CD4-positive, alpha-beta T cell (primary cell): ENCODE data around the gene DDX4. TPM values are rescaled to one million over a fixed set of nuclear protein-coding genes. Genes with fewer than 3 reads are reported as not detected.

Experiments
- ATAC-seq: fragments of 200-7000 bp; cut with Tn5 transposase; one replicate; pipeline ENCODE4 v1.10.0; 2022; ENCODE audit warnings: mild to moderate bottlenecking; ENCODE audit not compliant: poor library complexity
- CTCF ChIA-PET: fragments of 350-600 bp; sonication (Branson Sonifier 250); formaldehyde crosslinking; loops from one replicate; lab custom pipeline; 2021; ENCODE audit warnings: antibody characterized with exemption, inconsistent platforms; lab: Charles Lee
- POLR2A ChIA-PET: fragments of 350-600 bp; sonication (Branson Sonifier 250); formaldehyde crosslinking; loops from one replicate; lab custom pipeline; 2021; ENCODE audit warnings: antibody characterized with exemption, inconsistent platforms; lab: Charles Lee
- DNase-seq, 14 experiments: peaks; one replicate each; pipeline ENCODE4 v3.0.0-alpha.2; 2013 to 2020; ENCODE audit warnings: mixed read lengths in 2 of 14
- H3K27ac ChIP-seq, 2 donors: one replicate each; pipeline versions ENCODE4 v1.5.1 to v1.7.0; 2013; ENCODE audit warnings: low read length in 2 of 2, low read depth in 1 of 2, mild to moderate bottlenecking in 1 of 2
- H3K27me3 ChIP-seq, 2 experiments: 1 replicate in 1 of 2; 2 replicates in 1 of 2; pipeline versions ENCODE4 v1.6.1 to v1.7.0; 2013; ENCODE audit warnings: low read length in 2 of 2, control low read depth in 1 of 2, mild to moderate bottlenecking in 1 of 2, moderate library complexity in 1 of 2; ENCODE audit not compliant: insufficient read depth in 2 of 2, control insufficient read depth in 1 of 2
- H3K36me3 ChIP-seq: one replicate; pipeline ENCODE4 v1.6.1; 2013; ENCODE audit warnings: low read length, control low read depth; ENCODE audit not compliant: insufficient read depth
- H3K4me1 ChIP-seq: one replicate; pipeline ENCODE4 v1.6.1; 2013; ENCODE audit warnings: low read length, control low read depth; ENCODE audit not compliant: insufficient read depth
- H3K4me3 ChIP-seq: one replicate; pipeline ENCODE4 v1.5.1; 2013; ENCODE audit warnings: mild to moderate bottlenecking, low read length, moderate library complexity
- H3K9me3 ChIP-seq, 2 experiments: 1 replicate in 1 of 2; 2 replicates in 1 of 2; pipeline versions ENCODE4 v1.6.1 to v1.7.0; 2013; ENCODE audit warnings: low read length in 2 of 2, mild to moderate bottlenecking in 2 of 2, control low read depth in 1 of 2, moderate library complexity in 1 of 2; ENCODE audit not compliant: control insufficient read depth in 1 of 2, insufficient read depth in 1 of 2
- H3K27ac Mint-ChIP-seq: one replicate; pipeline ENCODE4 v1.8.0; 2020; ENCODE audit warnings: mixed read lengths
- H3K27me3 Mint-ChIP-seq: one replicate; pipeline ENCODE4 v1.8.0; 2021; ENCODE audit warnings: mixed read lengths
- H3K36me3 Mint-ChIP-seq: one replicate; pipeline ENCODE4 v1.8.0; 2021; ENCODE audit warnings: low read depth, mixed read lengths
- H3K4me1 Mint-ChIP-seq: one replicate; pipeline ENCODE4 v1.8.0; 2021; ENCODE audit warnings: low read depth, mixed read lengths
- H3K4me3 Mint-ChIP-seq: one replicate; pipeline ENCODE4 v1.8.0; 2020; ENCODE audit warnings: mild to moderate bottlenecking, mixed read lengths
- H3K9me3 Mint-ChIP-seq: one replicate; pipeline ENCODE4 v1.8.0; 2020; ENCODE audit warnings: mixed read lengths
- intact Hi-C, 2 experiments: fragments of 100-400 bp; cut with DNase I in 1 of 2; cut with micrococcal nuclease in 1 of 2; formaldehyde crosslinking; loops; one replicate each; pipeline versions ENCODE4 v1.15.1 to v1.9.0; 2023 to 2025; cut with DNase I, micrococcal nuclease
- total RNA-seq, 174 experiments: library from RNA in 2 of 174; stranded (reverse) in 2 of 174; gene quantifications; one replicate each; pipeline ENCODE4 v1.2.3 and lab custom pipeline; 2021 to 2026
- TF ChIP-seq, protein P1 (sequence below): fragments of 200-600 bp; IDR thresholded peaks from one replicate; pipeline ENCODE4 v1.8.0; 2022; ENCODE audit warnings: antibody characterized with exemption, mild to moderate bottlenecking

DDX4 gene
- total RNA-seq, 2 experiments from 2014 or later, result not detected

DNA sequence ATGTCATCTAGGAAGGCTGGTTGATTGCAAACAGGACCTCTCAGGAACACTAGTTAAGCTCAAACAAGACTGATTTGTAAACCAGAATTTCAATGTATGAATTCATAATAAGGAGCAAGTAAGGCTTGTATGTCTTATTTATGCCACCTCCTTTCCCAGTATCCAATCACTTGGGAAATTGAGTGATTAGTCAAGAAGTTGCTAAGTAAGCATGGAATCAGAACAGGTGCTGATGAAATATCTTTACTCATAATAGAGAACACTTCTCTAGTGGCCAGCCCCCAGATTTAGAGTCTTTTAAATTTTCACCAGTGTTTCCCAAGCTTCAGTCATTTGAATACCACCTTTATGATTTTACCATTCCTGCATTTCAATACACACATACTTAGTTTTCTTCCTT, 5.3 kb upstream of the DDX4 start:
- Histone ChIP-seq H3K36me3 (no peaks in the 10 kb centered on the region), H3K4me1 (no peaks in the 10 kb centered on the region), H3K9me3 (peaks cover 0 to 5% of the 10 kb centered on the region in 2 experiments), H3K4me3 (no peak overlapping the region), H3K27ac (no peak overlapping the region), H3K27me3 (no peaks in the 10 kb centered on the region)
- Mint-ChIP-seq H3K4me3 (no peak overlapping the region), H3K36me3 (no peaks in the 10 kb centered on the region), H3K27ac (no peak overlapping the region), H3K9me3 (no peaks in the 10 kb centered on the region), H3K4me1 (no peaks in the 10 kb centered on the region), H3K27me3 (no peaks in the 10 kb centered on the region)
- intact Hi-C loops, result no loop called here
- ChIA-PET POLR2A (no interaction called here), CTCF (no interaction called here)
- ATAC-seq (no peak), DNase-seq (no peak)
- TF ChIP-seq, protein P1, sequence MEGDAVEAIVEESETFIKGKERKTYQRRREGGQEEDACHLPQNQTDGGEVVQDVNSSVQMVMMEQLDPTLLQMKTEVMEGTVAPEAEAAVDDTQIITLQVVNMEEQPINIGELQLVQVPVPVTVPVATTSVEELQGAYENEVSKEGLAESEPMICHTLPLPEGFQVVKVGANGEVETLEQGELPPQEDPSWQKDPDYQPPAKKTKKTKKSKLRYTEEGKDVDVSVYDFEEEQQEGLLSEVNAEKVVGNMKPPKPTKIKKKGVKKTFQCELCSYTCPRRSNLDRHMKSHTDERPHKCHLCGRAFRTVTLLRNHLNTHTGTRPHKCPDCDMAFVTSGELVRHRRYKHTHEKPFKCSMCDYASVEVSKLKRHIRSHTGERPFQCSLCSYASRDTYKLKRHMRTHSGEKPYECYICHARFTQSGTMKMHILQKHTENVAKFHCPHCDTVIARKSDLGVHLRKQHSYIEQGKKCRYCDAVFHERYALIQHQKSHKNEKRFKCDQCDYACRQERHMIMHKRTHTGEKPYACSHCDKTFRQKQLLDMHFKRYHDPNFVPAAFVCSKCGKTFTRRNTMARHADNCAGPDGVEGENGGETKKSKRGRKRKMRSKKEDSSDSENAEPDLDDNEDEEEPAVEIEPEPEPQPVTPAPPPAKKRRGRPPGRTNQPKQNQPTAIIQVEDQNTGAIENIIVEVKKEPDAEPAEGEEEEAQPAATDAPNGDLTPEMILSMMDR, result no peak

DNA sequence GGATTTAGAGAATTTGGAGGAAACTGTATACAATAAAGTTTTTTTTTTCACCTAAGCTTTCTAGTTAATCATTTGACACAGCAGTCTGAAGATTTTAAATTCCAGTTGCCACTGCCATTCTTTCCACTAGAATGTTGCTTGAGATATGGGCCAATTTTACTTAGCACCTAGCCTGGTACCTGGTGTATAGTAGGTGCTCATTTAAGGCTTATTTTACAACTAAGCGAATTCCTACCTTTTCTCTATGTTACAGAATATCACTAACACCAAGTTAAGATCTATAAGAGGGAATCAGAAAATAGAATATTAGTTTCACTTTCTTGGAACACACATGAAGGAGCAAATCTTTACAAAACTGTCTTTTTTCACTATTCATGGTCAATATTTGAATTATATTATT, 3.2 kb upstream of the DDX4 start:
- H3K27me3 ChIP-seq, result no peaks in the 10 kb centered on the region
- CTCF ChIA-PET, result no interaction called here
- Mint-ChIP-seq H3K4me1 (no peaks in the 10 kb centered on the region), H3K36me3 (no peaks in the 10 kb centered on the region), H3K9me3 (no peaks in the 10 kb centered on the region), H3K27me3 (no peaks in the 10 kb centered on the region), H3K4me3 (no peak overlapping the region), H3K27ac (no peak overlapping the region)
- H3K36me3 ChIP-seq, result no peaks in the 10 kb centered on the region
- no peak overlapping the region for H3K27ac ChIP-seq
- POLR2A ChIA-PET, result no interaction called here
- peaks cover 0 to 11% of the 10 kb centered on the region in 2 experiments for H3K9me3 ChIP-seq
- intact Hi-C loops, result no loop called here
- DNase-seq (no peak), ATAC-seq (no peak)
- TF ChIP-seq, protein P1, result no peak
- no peak overlapping the region for H3K4me3 ChIP-seq
- no peaks in the 10 kb centered on the region for H3K4me1 ChIP-seq

DNA sequence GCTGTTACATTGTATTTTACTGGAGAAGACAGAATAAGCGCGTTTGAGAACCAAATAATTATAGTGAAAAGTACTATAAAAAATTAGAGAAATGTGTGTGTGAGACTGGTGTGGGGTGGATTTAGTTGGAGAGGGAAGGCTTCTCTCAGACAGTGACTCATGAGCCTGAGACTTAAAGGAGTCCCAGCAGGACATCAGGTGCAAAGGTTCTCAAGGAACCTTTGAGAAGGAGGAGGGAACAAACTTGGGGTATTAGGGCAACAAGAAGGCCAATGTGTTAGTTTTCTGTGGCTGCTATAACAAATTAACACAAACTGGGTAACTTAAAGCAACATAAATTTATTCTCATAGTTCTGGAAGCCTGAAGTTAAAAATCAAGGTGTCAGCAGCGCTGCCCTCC, 4.9 kb downstream of the DDX4 start:
- H3K36me3 ChIP-seq, result no peaks in the 10 kb centered on the region
- ATAC-seq (no peak), DNase-seq (no peak)
- Mint-ChIP-seq H3K4me3 (no peak overlapping the region), H3K9me3 (no peaks in the 10 kb centered on the region), H3K27me3 (peaks cover 6% of the 10 kb centered on the region), H3K36me3 (no peaks in the 10 kb centered on the region), H3K27ac (no peak overlapping the region), H3K4me1 (no peaks in the 10 kb centered on the region)
- CTCF ChIA-PET, result no interaction called here
- TF ChIP-seq, protein P1, result no peak
- H3K4me3 ChIP-seq, result no peak overlapping the region
- peaks cover 0 to 5% of the 10 kb centered on the region in 2 experiments for H3K9me3 ChIP-seq
- no peaks in the 10 kb centered on the region for H3K4me1 ChIP-seq
- POLR2A ChIA-PET, result no interaction called here
- no peaks in the 10 kb centered on the region for H3K27me3 ChIP-seq
- intact Hi-C loops, result no loop called here
- no peak overlapping the region for H3K27ac ChIP-seq
